ENCODE results near the gene UMODL1. TPM values are rescaled to one million over a fixed set of nuclear protein-coding genes. Genes with fewer than 3 reads are reported as not detected.

The UMODL1 gene
- total RNA-seq, 1 experiment from 2014 or later, result not detected

- Histone ChIP-seq H3K4me1 (ENCODE audit: insufficient read depth, low read length) (no peaks in the 10 kb centered on the region), H2AFZ (ENCODE audit: low read length) (no peak overlapping the region), H2AK5ac (ENCODE audit: insufficient read length, low read length) (no peak overlapping the region), H2BK12ac (ENCODE audit: insufficient read length, low read depth, low read length) (no peak overlapping the region), H2BK120ac (ENCODE audit: low read depth, low read length, poor library complexity, severe bottlenecking) (no peak overlapping the region), H4K20me1 (ENCODE audit: control insufficient read depth, insufficient read depth, insufficient read length) (no peaks in the 10 kb centered on the region), H4K8ac (replicated peaks; ENCODE audit: insufficient read length, low read depth, low read length) (no peak overlapping the region), H3K18ac (ENCODE audit: insufficient read length, low read depth, low read length) (no peak overlapping the region), H3T11ph (ENCODE audit: low read length) (no peak overlapping the region), H3K27ac (ENCODE audit: insufficient read length, low read depth, low read length) (no peak overlapping the region), H2BK15ac (ENCODE audit: low read depth, low read length) (no peak overlapping the region), H4K91ac (ENCODE audit: insufficient read length, low read depth, low read length) (no peak overlapping the region), H3K9ac (ENCODE audit: extremely low read depth, insufficient read length, low read length) (no peak overlapping the region), H3K79me2 (ENCODE audit: insufficient read depth, low read length) (no peaks in the 10 kb centered on the region), H3K56ac (ENCODE audit: insufficient read length, low read depth, low read length) (no peak overlapping the region), H3K9me3 (ENCODE audit: control insufficient read depth, low read depth, low read length) (no peaks in the 10 kb centered on the region), H3K23ac (ENCODE audit: insufficient read length, low read depth, low read length) (no peak overlapping the region), H3K23me2 (ENCODE audit: insufficient read length, low read depth, low read length, poor library complexity, severe bottlenecking) (no peaks in the 10 kb centered on the region), H3K27me3 (ENCODE audit: insufficient read depth, low read length) (no peaks in the 10 kb centered on the region), H3K14ac (ENCODE audit: insufficient read depth, low read length) (no peak overlapping the region), H3K79me1 (ENCODE audit: insufficient read depth, low read depth, low read length, poor library complexity, severe bottlenecking) (no peaks in the 10 kb centered on the region), H4K5ac (ENCODE audit: insufficient read length, low read depth, low read length) (no peak overlapping the region), H2BK5ac (ENCODE audit: insufficient read length, low read length) (no peak overlapping the region), H2BK20ac (ENCODE audit: low read depth, low read length, poor library complexity, severe bottlenecking) (no peak overlapping the region), H3K4ac (ENCODE audit: low read depth, low read length) (no peak overlapping the region), H3K4me2 (ENCODE audit: insufficient read depth, insufficient read length, low read length) (no peak overlapping the region)
- Mint-ChIP-seq H3K4me1 (peaks cover under 1% of the 10 kb centered on the region in 2 experiments; a peak in 3 of 4 replicates), H3K27me3 (ENCODE audit: low read depth) (peaks cover 12% of the 10 kb centered on the region), H3K27ac (no peak overlapping the region), H3K9me3 (peaks cover 0 to 2% of the 10 kb centered on the region in 2 experiments; a peak in 1 of 5 replicates), H3K4me3 (no peak overlapping the region), H3K36me3 (ENCODE audit: insufficient read depth in 1 of 3, low read depth in 3 of 3) (no peaks in the 10 kb centered on the region)
- no peak for DNase-seq
- no peak for TF ChIP-seq CTCF (conservative IDR thresholded peaks at IDR 0.05)
- WGBS (ENCODE audit: extremely low coverage, insufficient read length, low lambda C conversion rate), result no CpG with 5 or more reads among the region's 4 CpGs
These were observed 103.1 kb downstream of the UMODL1 start for GRCh38 chr21:42174173-42174572.
